ENCODE measurements around the gene PDGFD. TPM values are rescaled to one million over a fixed set of nuclear protein-coding genes. Genes with fewer than 3 reads are reported as not detected.

The PDGFD gene
- under 1 TPM; 0.11 to 0.13 TPM for total RNA-seq

DNA sequence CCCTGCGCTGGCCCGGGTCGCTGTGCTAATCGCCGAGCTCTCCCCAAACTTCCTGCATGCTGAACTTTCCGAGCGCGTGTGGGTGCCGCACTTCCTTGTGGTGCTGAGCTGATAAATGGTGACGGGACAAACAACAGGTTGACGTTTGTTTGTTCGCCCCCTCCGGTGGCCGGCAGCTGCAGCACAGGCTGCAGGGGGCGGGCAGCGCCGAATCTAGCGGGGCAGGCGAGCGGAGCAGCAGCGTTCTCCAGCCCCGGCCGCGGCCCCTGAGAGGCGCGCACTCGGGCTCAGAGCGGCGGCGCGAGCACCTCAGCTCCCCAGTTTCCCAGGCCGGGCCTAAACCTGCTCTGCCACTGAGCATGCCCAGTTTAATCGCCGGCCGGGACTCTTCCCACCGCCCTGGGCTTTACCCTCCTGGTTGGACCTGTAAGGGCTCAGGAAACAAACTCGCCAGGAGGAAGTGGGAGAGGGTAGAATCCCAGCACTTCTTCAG lies at the start of gene PDGFD:
Gene PDGFD (minus strand): TSS at position 120 of the 493 bp plus-strand sequence.
- ChIA-PET CTCF (no interaction called here), POLR2A (no interaction called here)

DNA sequence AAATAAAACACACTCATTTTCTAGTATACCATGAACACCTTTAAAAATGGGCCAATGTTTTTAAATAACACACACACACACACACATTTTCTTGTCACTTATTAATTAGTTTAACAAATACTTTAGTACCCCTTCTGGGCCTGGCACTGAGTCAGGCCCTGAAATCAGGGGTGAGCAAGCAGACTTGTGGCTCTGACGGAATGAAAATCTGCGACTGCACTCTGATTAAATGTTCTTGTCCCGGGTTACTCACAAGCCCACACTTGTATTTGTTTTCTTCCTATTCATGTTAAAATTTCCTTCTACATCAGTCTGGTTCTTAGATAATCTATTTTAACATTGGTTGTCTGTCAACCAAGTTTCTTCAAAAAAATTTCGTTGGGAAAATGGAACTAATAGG lies 43.0 kb upstream of the PDGFD start:
- CTCF ChIA-PET = no interaction called here
- POLR2A ChIA-PET = no interaction called here

DNA sequence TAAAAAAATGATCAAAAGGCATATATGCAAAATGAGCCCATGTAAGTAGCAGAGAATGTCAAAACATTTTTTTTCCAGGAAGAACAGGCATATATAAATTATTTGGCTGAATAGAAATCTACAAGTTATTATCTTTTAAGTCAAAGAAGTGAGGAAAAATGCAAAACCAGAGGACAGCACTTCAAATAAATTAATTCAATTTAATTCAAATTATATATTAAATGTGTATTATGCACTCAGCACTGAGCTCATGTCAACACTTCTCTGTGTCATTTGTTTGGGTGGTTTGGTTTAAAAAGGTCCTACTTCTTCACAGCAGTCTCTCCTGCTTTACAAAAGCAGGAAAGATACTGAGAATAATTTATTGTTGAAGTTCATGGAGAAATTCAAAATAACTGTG lies 41.9 kb upstream of the PDGFD start:
- ChIA-PET POLR2A (no interaction called here), CTCF (no interaction called here)

DNA sequence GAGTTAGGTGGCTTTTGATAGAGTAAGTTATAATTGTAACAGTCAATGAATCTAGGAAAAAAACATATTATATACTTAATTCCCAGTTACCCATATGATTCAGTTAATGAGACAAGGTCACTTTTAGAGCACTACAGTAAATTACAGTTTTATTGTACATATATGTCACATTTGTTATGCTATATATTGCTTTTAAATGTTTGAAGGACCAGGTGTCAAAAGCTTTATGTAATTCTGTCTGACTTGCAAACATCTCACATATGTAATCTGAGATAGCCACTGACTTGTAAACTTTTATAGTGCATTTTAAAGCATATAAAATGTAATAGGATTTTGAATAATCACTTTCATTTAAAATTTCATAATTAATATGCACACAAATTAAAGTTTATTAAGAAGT lies 36.7 kb upstream of the PDGFD start:
- POLR2A ChIA-PET = no interaction called here

DNA sequence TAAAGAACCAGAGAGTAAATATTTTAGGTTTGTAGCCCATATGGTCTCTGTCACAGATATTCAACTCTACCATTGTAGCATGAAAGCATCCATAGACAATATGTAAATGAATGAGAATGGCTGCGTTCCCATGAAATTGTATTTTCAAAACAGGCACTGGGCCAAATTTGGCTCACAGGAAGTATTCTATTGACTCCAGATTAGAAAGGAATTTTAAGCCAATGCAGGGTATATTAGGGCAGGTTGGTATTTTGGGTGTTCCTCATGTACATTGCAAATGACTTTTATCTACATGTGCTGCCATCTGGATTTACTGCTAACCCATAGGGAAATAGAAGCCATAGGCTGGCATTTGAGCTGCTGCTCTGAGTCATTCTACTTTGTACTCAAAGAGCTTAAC lies 35.1 kb upstream of the PDGFD start:
- ChIA-PET POLR2A (no interaction called here), CTCF (no interaction called here)

More for the DNA sequence above, 36.7 kb upstream of the PDGFD start:
- CTCF ChIA-PET = no interaction called here

DNA sequence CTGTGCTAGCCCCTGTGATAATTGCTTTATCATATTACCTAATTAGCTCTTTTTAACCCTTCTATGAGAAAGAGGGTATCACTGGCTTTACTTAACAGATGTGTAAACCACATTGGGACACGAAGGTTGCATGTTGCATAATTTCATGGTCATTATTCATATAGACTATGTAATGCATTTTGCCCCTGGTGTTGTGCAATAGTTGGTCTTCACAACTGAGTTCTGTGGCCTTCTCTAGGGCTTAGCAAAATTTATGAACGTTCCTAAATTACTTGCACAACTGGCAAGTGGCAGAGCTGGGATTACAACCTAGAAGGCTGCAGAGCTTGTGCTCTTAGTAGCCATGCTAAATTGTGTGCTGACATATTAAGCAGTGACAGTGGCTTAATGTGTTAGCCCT lies 34.6 kb upstream of the PDGFD start:
- ChIA-PET CTCF (no interaction called here), POLR2A (no interaction called here)

DNA sequence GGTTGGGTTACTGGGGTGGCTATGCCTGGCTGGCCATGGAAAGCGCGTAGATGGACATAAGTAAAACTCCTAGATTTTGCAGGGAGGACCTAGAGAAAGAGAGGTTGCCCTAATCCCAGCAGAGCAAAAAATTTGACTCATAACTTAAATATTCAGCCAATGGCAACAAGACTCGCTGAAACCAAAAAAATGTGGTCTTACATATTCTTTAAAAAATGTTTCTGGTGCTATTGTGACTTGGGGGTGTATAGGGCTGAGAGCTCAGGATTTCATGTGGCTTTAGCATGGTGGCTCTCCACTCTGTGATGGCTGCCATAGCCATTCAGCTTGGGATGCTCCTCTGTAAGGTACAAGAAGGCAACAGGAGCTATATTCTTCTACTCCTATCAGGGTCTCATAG lies 27.2 kb upstream of the PDGFD start:
- ChIA-PET CTCF (no interaction called here), POLR2A (no interaction called here)

DNA sequence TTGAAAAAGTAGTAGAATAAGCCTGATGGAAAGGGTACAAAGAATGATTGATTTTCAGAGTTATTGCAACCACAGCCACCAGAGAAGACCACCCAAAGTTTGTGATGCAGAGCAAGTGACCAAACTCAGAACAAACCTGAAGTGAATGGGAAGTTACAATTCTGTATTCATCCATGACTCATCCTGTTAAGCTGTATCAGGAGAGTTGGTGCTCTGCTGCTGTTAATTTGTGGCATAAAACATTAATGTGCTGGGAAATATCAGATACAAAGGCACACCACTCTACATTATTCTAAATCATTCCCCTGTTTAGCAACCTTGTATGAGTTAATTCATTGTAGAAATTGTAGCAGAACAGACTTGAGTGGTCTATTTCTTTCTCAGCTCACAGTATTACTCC lies 19.6 kb upstream of the PDGFD start:
- ChIA-PET POLR2A (no interaction called here), CTCF (no interaction called here)

DNA sequence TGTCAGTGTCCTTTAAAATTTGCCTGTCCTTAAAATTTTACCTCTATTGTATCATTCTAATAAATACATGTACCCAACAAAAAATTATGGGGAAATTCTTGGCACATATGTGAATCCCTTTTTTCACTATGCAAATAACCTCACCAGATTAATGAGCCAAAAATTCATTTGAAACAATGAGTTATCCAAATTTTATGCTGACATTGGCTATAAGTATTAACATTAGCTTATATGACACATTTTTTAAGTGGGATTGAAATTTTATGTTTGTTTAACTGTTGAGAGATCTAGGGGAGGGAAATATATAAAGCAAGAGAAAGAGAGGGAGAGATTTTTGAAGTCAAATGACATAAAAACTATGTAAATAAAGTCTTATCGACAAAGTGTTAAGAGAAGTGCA lies 11.8 kb upstream of the PDGFD start:
- CTCF ChIA-PET = no interaction called here

DNA sequence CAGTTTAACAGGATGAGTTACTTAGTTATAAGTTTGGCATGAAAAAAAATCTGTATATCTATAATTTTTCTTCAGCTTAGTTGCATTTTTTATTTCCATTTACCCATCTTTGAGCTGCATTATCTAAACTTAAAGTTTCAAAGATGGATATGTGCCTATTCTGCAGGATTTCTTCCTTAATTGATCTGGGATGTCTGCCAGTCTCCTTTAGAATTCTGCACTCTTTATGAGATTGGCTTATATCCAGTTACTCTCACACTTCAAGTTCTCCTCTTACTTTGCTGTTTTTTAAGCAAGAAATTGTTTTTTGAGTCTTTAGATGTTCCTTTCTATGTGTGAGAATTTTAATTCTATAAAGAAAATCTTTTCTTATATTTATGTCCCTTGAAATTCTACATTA lies 5.1 kb upstream of the PDGFD start:
- CTCF ChIA-PET = no interaction called here

More for the DNA sequence above, 11.8 kb upstream of the PDGFD start:
- POLR2A ChIA-PET = no interaction called here

DNA sequence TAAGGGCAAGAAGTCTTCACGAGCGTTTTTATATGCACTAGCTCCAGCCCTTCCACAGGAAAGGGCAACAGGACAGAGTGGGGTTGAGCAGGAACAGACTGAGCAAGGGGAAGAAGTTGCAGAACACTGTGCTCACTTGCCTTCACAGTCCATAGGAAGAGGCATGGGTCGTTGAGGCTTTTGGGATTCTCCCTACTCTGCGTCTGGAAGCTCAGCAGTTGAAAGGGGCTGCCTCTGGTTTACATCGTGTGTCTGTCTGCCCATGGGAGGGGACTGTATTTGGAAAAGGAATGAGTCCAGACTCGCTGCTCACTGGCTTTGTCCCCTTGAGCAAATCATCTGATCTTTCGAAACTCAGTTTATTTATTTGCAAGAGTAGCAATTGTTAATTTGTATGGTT lies 1.1 kb upstream of the PDGFD start:
- ChIA-PET POLR2A (no interaction called here), CTCF (no interaction called here)

More for the DNA sequence above, 5.1 kb upstream of the PDGFD start:
- POLR2A ChIA-PET = no interaction called here

DNA sequence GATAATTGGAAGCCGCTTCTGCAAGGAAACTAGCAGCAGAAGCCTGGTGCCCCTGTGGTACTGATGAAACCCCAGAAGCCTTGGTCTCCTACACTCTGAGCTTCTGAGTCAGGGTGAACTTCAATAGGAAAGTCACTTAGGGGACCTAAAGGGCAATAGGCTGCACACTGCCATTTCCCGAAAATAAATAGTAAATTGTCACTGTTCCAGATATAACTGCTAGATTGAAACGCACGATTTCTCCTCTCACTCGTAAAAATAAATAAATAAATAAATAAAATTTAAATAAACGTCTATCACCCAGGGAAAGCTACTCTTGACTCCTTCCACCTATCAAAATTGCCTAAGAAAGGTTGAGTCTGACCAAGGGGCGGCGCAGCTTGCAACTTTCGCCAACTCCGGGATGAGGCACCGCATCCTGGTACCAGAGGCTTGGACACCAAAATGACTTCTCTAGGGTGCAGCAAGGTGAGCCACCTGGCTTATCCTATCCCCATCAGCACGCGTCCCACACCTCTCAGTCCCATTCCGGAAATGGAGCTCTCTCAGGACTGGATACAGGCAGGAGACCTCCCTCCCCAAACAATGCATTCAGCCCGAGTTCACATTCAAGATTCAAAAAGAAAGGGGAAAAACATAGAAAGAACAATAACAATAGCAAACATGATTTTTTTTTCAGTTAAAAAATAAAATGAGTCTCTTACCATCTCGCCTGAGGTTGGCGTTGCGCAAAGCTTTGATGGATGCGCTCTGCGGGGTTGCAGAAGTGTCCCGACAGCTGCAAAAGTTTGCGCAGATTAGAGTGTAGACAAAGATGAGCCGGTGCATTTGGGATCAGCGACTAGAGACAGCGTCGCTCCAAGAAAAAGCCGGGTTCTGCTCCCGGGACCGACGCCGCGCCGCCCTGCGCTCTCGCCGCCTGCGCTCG lies 583 bp downstream of the PDGFD start:
- POLR2A ChIA-PET = no interaction called here
- CTCF ChIA-PET = no interaction called here

DNA sequence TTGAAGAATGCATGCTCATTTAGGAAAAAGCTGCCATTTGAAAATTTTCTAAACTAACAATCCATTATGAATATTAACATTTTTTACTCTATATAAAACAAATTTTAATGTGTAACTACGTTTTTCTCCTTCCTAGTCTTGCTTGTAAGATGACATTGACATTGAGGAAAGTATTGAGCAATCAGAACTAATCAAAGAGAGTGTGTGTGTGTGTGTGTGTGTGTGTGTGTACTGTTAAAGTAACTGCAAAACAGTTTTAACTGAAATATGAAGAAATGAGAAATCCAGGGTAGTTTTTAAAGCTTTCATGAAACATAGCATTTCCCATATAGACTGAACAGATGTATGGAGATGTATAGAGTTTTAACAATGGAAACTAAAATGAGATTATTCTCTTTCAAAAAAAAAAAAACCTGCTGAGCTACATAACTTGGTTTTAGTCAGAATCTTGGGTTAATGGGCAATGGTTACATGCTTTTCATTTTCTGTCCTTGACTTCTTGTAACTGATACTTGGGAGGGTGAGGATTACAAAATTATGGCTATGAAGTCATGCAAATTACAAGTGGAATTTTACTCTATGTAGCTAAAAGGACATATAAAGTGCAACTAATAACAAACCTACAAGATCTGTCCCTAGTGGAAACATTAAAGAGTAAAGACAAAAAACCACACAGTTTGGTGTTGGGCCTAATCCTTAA lies 2.0 kb downstream of the PDGFD start:
- POLR2A ChIA-PET = no interaction called here
- CTCF ChIA-PET = no interaction called here

DNA sequence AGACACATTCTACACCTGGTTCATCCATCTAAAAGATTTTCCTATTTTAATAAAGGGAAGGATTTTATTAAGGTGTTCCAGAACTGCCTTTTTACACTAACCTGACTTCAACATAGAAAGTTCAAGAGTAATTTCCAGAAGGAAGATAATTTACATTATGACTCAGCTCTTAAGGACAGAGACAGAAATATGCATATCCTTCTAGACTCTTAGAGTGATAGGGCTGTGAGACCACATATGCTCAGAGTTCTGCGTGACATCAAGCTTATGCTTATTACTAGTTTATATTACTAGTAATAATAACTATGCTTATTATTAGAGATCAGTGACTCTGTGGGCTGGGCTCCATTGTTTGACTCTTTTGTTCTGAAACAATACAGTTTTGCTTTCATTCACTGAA lies 4.6 kb downstream of the PDGFD start:
- ChIA-PET CTCF (no interaction called here), POLR2A (no interaction called here)

DNA sequence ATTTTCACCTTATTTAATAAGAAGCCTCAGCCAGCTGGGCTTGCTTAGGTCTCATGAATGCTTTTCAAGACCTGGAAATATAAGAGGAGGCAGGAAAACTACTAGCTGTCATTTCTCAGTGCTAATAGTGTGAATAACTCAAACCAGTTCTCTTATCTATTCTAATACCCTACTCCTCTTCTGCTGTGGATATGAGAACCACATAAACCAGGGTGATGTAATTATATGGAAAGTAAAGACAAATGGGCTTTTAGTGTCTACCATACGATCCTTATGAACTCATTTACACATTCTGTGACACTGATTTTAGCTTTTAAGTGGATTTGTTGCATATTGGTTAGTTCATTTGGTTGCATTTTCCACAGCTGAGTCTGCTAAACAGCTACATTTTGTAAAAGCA lies 8.6 kb downstream of the PDGFD start:
- ChIA-PET POLR2A (no interaction called here), CTCF (no interaction called here)

DNA sequence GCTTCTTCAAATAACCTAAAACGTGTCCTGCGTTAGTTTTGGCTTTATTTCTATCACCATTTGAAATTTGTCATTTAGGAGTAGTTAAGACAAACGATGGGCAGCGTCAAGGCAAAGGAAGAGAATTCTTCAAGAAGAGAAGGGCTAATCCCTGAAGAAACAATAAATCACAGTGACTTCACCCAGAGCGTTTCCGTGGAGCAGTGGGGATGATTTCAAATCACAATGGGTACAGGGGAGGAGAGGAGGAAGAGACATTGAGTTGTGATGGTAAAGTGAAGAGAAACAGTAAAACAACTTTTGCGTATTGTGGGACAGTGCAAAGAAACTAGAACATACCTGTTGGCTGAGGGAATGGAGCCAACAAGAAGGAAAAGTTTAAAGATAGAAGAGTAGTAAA lies 9.7 kb downstream of the PDGFD start:
- ChIA-PET POLR2A (no interaction called here), CTCF (no interaction called here)

DNA sequence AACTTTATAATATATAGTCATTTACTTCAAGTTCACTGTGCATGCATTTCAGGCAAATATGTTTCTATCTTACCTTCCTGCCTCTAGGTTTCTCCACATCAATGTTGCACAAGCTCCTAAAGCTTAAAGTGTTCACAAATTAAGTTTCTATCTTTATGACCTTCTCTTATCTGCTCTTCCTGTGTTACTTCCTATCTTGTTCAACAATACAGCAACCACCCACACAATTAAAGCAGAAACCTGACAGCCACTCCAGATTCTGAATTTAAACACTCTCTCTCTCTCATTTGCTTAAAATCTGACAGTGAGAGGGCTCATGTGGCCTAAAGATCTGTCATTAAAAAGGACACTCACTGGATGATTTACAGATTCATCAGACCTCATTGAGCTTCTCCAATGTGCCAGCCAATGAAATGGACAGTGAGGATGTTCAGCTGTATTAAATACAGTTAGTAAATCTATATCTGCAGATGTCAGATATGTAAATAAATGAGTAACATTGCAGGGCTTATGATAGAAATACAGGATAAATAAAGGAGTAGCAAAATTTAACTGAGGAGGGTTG lies 10.9 kb downstream of the PDGFD start:
- ChIA-PET POLR2A (no interaction called here), CTCF (no interaction called here)

DNA sequence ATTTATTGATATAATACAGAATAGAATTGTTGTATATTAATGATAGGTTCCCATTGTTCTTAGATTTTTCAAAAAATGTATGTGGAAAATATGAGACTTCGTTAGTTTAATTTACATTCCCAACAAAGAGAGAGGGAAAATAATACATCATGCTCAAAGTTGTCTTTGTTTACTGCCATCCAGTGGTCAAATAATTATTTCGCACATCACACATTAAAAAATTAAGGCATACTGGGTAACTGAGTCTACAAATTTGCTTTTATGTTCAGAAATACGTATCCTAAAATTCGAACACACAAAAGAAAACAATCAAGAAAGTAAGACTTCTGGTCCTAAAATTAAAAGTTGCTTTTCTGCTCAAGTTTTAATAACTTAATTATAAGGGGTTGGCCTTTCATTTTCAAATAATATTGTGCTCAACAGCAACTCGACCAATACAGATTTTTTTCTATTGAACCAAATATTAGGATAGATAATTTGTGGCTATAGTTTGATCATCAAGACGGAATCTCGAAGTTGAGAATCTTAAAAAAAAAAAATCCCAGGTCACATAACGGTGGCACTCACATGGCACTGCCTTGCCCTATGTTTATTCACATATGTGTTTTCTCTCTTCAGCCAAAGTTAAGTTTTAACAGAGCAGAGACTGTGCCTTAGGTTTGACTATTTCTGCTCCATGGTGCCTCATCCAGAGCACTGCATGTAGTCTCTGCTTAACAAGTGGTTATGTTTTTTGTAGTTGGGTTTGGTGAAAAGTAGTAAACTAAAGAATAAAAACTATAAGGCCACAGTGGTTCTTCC lies 12.3 kb downstream of the PDGFD start:
- CTCF ChIA-PET = no interaction called here
- POLR2A ChIA-PET = no interaction called here

DNA sequence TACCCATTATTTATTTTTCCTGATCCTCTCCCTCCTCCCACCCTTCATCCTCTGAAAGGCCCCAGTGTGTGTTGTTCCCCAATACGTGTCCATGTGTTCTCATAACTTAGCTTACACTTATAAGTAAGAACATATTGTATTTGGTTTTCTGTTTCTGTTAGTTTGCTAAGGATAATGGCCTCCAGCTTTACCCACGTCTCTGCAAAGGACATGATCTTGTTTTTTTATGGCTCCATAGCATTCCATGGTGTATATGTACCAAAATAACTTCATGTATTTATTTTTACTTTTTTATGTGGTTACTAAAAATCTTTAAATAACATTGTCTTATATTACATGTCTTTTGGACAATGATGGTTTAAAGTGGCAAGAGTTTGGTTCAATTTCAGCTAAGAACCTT lies 15.2 kb downstream of the PDGFD start:
- POLR2A ChIA-PET = no interaction called here
- CTCF ChIA-PET = no interaction called here

DNA sequence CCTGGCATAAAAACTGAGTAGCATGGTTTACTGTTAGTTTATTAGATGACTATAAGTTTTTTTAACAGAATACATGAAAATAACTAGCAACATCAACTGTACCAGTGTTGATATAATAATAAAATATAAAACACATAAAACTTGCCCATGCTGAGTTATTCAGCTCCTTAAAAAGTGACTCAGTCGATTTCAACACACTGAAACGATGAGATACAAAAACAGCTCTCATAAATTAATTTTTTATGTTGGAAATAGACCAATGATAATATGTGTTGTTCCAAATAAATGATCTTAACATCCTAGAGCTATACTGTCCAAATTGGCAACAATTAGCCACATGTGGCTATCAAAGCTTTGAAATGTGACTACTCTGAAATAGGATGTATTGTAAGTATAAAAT lies 15.9 kb downstream of the PDGFD start:
- ChIA-PET CTCF (no interaction called here), POLR2A (no interaction called here)

DNA sequence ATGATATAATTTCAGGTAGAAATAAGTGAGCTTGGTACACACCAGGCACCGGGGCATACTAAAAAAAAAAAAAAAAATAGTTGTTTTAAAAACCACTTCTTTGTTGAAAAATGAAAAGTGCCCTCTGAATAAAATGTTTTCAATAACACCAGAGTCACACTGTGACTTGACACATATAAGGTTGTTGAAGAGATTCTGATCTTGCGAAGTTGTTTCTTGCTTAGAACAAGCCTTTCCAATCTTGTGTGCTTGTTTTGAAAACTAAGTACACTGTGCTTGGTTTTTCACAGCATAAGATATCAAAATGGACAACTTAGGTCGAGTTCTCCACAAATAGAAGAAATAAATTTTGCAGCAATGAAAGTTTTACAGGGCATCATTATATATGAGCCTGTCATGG lies 17.0 kb downstream of the PDGFD start:
- POLR2A ChIA-PET = no interaction called here
- CTCF ChIA-PET = no interaction called here

All from activated CD8-positive, alpha-beta memory T cell treated with anti-CD3 and anti-CD28 coated beads for 36 hours (primary cell).